H1 (cell line): ENCODE measurements around the gene TMIGD1. TPM values are rescaled to one million over a fixed set of nuclear protein-coding genes. Genes with fewer than 3 reads are reported as not detected.

Experiments used
- BACH1 ChIP-seq: IDR thresholded peaks from 2 replicates; pipeline ENCODE4 v1.6.1; 2012; ENCODE audit warnings: low read length, improper control_type of control experiment
- BCL11A ChIP-seq, 2 experiments: IDR thresholded peaks; one replicate each; pipeline ENCODE4 v1.6.1; 2011; ENCODE audit warnings: low read depth in 2 of 2, low read length in 2 of 2, mild to moderate bottlenecking in 2 of 2
- GABPA ChIP-seq: IDR thresholded peaks from 2 replicates; pipeline ENCODE4 v1.6.1; 2011; ENCODE audit warnings: mild to moderate bottlenecking, low read length, moderate library complexity, borderline replicate concordance; ENCODE audit not compliant: insufficient read depth
- GTF2F1 ChIP-seq: IDR thresholded peaks from 2 replicates; pipeline ENCODE4 v1.6.1; 2012; ENCODE audit warnings: low read depth, low read length, improper control_type of control experiment, borderline replicate concordance
- KDM4A ChIP-seq: IDR thresholded peaks from one replicate; pipeline ENCODE4 v1.7.1; 2012; ENCODE audit warnings: low read depth, mild to moderate bottlenecking, moderate library complexity, low read length, inconsistent platforms; ENCODE audit not compliant: severe bottlenecking
- KDM5A ChIP-seq: fragments of 200-600 bp; IDR thresholded peaks from 2 replicates; pipeline ENCODE4 v1.7.1; 2012; ENCODE audit warnings: mild to moderate bottlenecking, low read length, inconsistent platforms, mixed read lengths
- SP2 ChIP-seq: IDR thresholded peaks from 2 replicates; pipeline ENCODE4 v1.6.1; 2012; ENCODE audit warnings: mild to moderate bottlenecking, low read length, inconsistent platforms
- polyA plus RNA-seq, 7 experiments: library from polyadenylated mRNA; depleted of rRNA in 3 of 7; stranded (reverse) in 5 of 7; unstranded in 2 of 7; fragments of >200 nt in 5 of 7; fragments of 200-250 nt in 2 of 7; gene quantifications; 1 replicate in 5 of 7; 2 replicates in 1 of 7; 4 replicates in 1 of 7; pipeline versions ENCODE4 v1.2.1 to v1.2.3, GENCODE V29; 2011 to 2013; ENCODE audit warnings: missing spikeins in 2 of 7, mixed read lengths in 2 of 7
- total RNA-seq: library from RNA; stranded (reverse); fragmentation: NEBNext Ultra II Directional; extraction: Animal tissue kit (Norgen Biotek cat#: 25700); gene quantifications from 2 replicates; pipeline ENCODE4 v1.2.1, GENCODE V29; 2021

TMIGD1 gene
- total and polyA plus RNA-seq, 2 of the 8 experiments (the other 6 are each of a cell fraction or from before 2014, with no cell fraction given), result not detected

GRCh38 chr17:30315106-30315505, 18.8 kb downstream of the TMIGD1 start (continued):
- no peak for TF ChIP-seq KDM5A
- TF ChIP-seq SP2, result no peak
- no peak for TF ChIP-seq GABPA
- TF ChIP-seq GTF2F1, result no peak
- TF ChIP-seq BCL11A (IDR thresholded peaks at IDR 0.05; ENCODE audit: low read depth in 2 of 2, low read length in 2 of 2), result no peak
- no peak for TF ChIP-seq BACH1
- no peak for TF ChIP-seq KDM4A
